ENCODE results near the gene GBGT1.

GBGT1 gene

GRCh38 chr9:133203506-133204075 lies 39.9 kb upstream of the GBGT1 start:
- peaks cover 49% of the 10 kb centered on the region for H3K27me3 Mint-ChIP-seq (ENCODE audit: low read depth, poor library complexity)
- TF ChIP-seq, protein P1, sequence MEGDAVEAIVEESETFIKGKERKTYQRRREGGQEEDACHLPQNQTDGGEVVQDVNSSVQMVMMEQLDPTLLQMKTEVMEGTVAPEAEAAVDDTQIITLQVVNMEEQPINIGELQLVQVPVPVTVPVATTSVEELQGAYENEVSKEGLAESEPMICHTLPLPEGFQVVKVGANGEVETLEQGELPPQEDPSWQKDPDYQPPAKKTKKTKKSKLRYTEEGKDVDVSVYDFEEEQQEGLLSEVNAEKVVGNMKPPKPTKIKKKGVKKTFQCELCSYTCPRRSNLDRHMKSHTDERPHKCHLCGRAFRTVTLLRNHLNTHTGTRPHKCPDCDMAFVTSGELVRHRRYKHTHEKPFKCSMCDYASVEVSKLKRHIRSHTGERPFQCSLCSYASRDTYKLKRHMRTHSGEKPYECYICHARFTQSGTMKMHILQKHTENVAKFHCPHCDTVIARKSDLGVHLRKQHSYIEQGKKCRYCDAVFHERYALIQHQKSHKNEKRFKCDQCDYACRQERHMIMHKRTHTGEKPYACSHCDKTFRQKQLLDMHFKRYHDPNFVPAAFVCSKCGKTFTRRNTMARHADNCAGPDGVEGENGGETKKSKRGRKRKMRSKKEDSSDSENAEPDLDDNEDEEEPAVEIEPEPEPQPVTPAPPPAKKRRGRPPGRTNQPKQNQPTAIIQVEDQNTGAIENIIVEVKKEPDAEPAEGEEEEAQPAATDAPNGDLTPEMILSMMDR (IDR thresholded peaks at IDR 0.05): no peak

GRCh38 chr9:133202688-133203453 lies 39.2 kb upstream of the GBGT1 start:
- TF ChIP-seq, protein P1 (IDR thresholded peaks at IDR 0.05): no peak
- H3K4me1 Mint-ChIP-seq: peaks cover 5% of the 10 kb centered on the region
- no peak overlapping the region for H3K27ac Mint-ChIP-seq
- no peak overlapping the region for H3K4me3 Mint-ChIP-seq
- H3K27me3 Mint-ChIP-seq (ENCODE audit: low read depth, poor library complexity): peaks cover 52% of the 10 kb centered on the region
- DNase-seq: no peak
- H3K9me3 Mint-ChIP-seq: no peaks in the 10 kb centered on the region
- no peaks in the 10 kb centered on the region for H3K36me3 Mint-ChIP-seq (ENCODE audit: low read depth)

More at GRCh38 chr9:133203506-133204075, 39.9 kb upstream of the GBGT1 start:
- no peak overlapping the region for H3K27ac Mint-ChIP-seq
- H3K4me1 Mint-ChIP-seq: peaks cover 5% of the 10 kb centered on the region
- no peak overlapping the region for H3K4me3 Mint-ChIP-seq
- DNase-seq: no peak
- H3K9me3 Mint-ChIP-seq: no peaks in the 10 kb centered on the region
- no peaks in the 10 kb centered on the region for H3K36me3 Mint-ChIP-seq (ENCODE audit: low read depth)

DNA sequence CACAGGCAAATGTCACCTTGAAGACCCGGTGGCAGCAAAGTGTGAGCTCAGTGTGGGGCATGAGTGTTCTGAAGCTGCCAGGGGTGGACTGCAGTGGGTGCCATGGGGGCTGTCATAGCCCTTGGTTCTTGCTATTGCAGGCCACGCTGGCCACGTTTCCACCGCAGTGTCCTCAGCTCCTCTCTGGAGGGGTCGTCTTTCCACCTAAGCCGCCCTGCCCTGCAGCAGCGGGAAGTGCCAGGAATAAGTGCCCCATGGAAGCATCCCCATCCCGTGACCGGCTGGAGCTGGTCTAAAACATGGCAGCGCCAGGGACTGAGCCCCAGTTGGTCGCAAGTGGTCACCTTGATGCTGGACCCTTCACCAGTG lies 38.4 kb upstream of the GBGT1 start:
- no peaks in the 10 kb centered on the region for H3K9me3 Mint-ChIP-seq
- peaks cover 5% of the 10 kb centered on the region for H3K4me1 Mint-ChIP-seq
- no peak overlapping the region for H3K4me3 Mint-ChIP-seq
- no peak overlapping the region for H3K27ac Mint-ChIP-seq
- no peak for DNase-seq
- H3K36me3 Mint-ChIP-seq (ENCODE audit: low read depth): no peaks in the 10 kb centered on the region
- TF ChIP-seq, protein P1 (IDR thresholded peaks at IDR 0.05): no peak
- peaks cover 54% of the 10 kb centered on the region for H3K27me3 Mint-ChIP-seq (ENCODE audit: low read depth, poor library complexity)

- H3K27ac Mint-ChIP-seq: no peak overlapping the region
Measured at GRCh38 chr9:133201424-133202144, 37.9 kb upstream of the GBGT1 start.

DNA sequence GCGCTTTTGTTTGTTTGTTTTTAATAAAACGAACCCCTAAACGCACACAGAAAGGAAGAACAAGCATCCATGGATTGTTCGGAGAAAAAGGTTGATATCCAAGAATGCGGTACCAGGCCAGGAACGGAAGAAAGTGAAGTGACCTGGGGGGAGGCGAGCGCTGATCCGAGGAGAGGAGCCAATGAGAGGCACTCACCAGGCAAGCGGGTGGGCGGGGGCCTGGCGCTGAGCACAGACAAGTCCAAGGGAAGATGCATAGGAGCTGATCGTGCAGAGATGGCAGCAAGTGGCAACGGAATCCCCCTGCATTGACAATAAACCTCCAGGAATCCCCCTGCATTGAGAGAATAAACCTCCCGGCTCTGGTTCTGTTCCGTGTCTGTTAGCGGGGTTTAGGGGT lies 36.9 kb upstream of the GBGT1 start:
- H3K36me3 Mint-ChIP-seq (ENCODE audit: low read depth): no peaks in the 10 kb centered on the region

More at GRCh38 chr9:133201424-133202144, 37.9 kb upstream of the GBGT1 start:
- no peak for DNase-seq
- TF ChIP-seq, protein P1 (IDR thresholded peaks at IDR 0.05): no peak
- H3K4me3 Mint-ChIP-seq: no peak overlapping the region
- peaks cover 5% of the 10 kb centered on the region for H3K4me1 Mint-ChIP-seq
- H3K27me3 Mint-ChIP-seq (ENCODE audit: low read depth, poor library complexity): peaks cover 59% of the 10 kb centered on the region
- H3K9me3 Mint-ChIP-seq: no peaks in the 10 kb centered on the region
- no peaks in the 10 kb centered on the region for H3K36me3 Mint-ChIP-seq (ENCODE audit: low read depth)

More for the DNA sequence above, 36.9 kb upstream of the GBGT1 start:
- peaks cover 5% of the 10 kb centered on the region for H3K4me1 Mint-ChIP-seq
- peaks cover 63% of the 10 kb centered on the region for H3K27me3 Mint-ChIP-seq (ENCODE audit: low read depth, poor library complexity)
- peaks cover 6% of the 10 kb centered on the region for H3K9me3 Mint-ChIP-seq
- H3K27ac Mint-ChIP-seq: no peak overlapping the region
- TF ChIP-seq, protein P1 (IDR thresholded peaks at IDR 0.05): no peak
- no peak overlapping the region for H3K4me3 Mint-ChIP-seq
- DNase-seq: no peak
